K562 (cell line): ENCODE measurements around the gene CCDC137. TPM values are rescaled to one million over a fixed set of nuclear protein-coding genes. Genes with fewer than 3 reads are reported as not detected.
A peak's percentile ranks its signal among the peaks of the same experiment; 100 is the strongest.

Experiments
- ATAC-seq: fragments of 200-7000 bp; cut with Tn5 transposase; 3 replicates; pipeline ENCODE4 v1.9.1; 2020; ENCODE audit warnings: moderate library complexity
- BruUV-seq: library from RNA; stranded (reverse); fragments of 400-500 nt; replicated peaks from 2 replicates; lab custom pipeline; 2021; lab: Mats Ljungman, UMichigan
- CTCF ChIA-PET: fragments of 300-600 bp; formaldehyde crosslinking; extraction: SDS; loops from one replicate; lab custom pipeline; 2021; ENCODE audit warnings: low intra/inter-chr PET ratio; lab: Yijun Ruan, JAX
- POLR2A ChIA-PET: fragments of 300-600, 350-650 bp; sonication (Branson Sonifier 250); formaldehyde crosslinking; extraction: SDS; loops from one replicate; lab custom pipeline; 2021; ENCODE audit warnings: antibody characterized with exemption, inconsistent platforms; lab: Yijun Ruan, JAX
- DNase-seq, 4 experiments: peaks; one replicate each; pipeline versions ENCODE4 v3.0.0 to v3.0.0-alpha.2; 2011 to 2018; ENCODE audit warnings: low spot score in 3 of 4, mixed read lengths in 3 of 4; ENCODE audit errors: extremely low read depth in 1 of 4
- FAIRE-seq: peaks from 2 replicates; lab custom pipeline; 2011; peaks lifted over from hg19 to GRCh38; lab: Jason Lieb, UNC
- H2AFZ ChIP-seq: 2 replicates; pipeline ENCODE4 v1.6.0; 2011; ENCODE audit warnings: low read depth, low read length, control low read depth, inconsistent platforms
- H3K27ac ChIP-seq: fragments of 200-600 bp; 3 replicates; pipeline ENCODE4 v1.8.0; 2011; ENCODE audit warnings: low read depth, mild to moderate bottlenecking, control low read depth, inconsistent platforms, low read length, moderate library complexity, mixed read lengths; ENCODE audit errors: extremely low read depth
- H3K27me3 ChIP-seq, 2 experiments: fragments of 300-600 bp in 1 of 2; 2 replicates in 1 of 2; 3 replicates in 1 of 2; pipeline versions ENCODE4 v1.6.0 to v1.8.0; 2011; ENCODE audit warnings: inconsistent platforms in 2 of 2, low read length in 2 of 2, mild to moderate bottlenecking in 1 of 2, mixed read lengths in 1 of 2, moderate library complexity in 1 of 2; ENCODE audit not compliant: control insufficient read depth in 2 of 2, insufficient read depth in 2 of 2
- H3K36me3 ChIP-seq: fragments of 300-600 bp; 3 replicates; pipeline ENCODE4 v1.8.0; 2011; ENCODE audit warnings: mild to moderate bottlenecking, low read length, inconsistent platforms; ENCODE audit not compliant: control insufficient read depth, insufficient read depth
- H3K4me1 ChIP-seq, 2 experiments: fragments of 200-600 bp in 1 of 2; replicated peaks in 1 of 2; 2 replicates in 1 of 2; 3 replicates in 1 of 2; pipeline versions ENCODE4 v1.5.1 to v1.8.0; 2011; ENCODE audit warnings: inconsistent platforms in 2 of 2, low read length in 2 of 2, mild to moderate bottlenecking in 1 of 2, mixed read lengths in 1 of 2, moderate library complexity in 1 of 2; ENCODE audit not compliant: control insufficient read depth in 2 of 2, insufficient read depth in 2 of 2
- H3K4me2 ChIP-seq: 2 replicates; pipeline ENCODE4 v1.6.1; 2011; ENCODE audit warnings: low read length, control low read depth, inconsistent platforms, mixed read lengths; ENCODE audit not compliant: insufficient read depth
- H3K4me3 ChIP-seq: fragments of 200-600 bp; sonication (generic), shearing (Covaris generic); 2 replicates; pipeline ENCODE4 v1.5.1; 2016; ENCODE audit warnings: control low read depth, inconsistent platforms
- H3K79me2 ChIP-seq: fragments of 200-600 bp; 3 replicates; pipeline ENCODE4 v1.8.0; 2011; ENCODE audit warnings: low read length, inconsistent platforms; ENCODE audit not compliant: control insufficient read depth, insufficient read depth
- H3K9ac ChIP-seq, 2 experiments: 2 replicates each; pipeline versions ENCODE4 v1.6.0 to v1.6.1; 2011; ENCODE audit warnings: low read depth in 2 of 2, low read length in 2 of 2, control low read depth in 1 of 2, inconsistent platforms in 1 of 2, mild to moderate bottlenecking in 1 of 2, mixed read lengths in 1 of 2; ENCODE audit not compliant: insufficient read depth in 1 of 2
- H3K9me1 ChIP-seq: one replicate; pipeline ENCODE4 v1.6.0; 2011; ENCODE audit warnings: inconsistent platforms, mild to moderate bottlenecking, low read length, moderate library complexity; ENCODE audit not compliant: control insufficient read depth, insufficient read depth
- H3K9me3 ChIP-seq: replicated peaks from 2 replicates; pipeline ENCODE4 v1.5.1; 2011; ENCODE audit warnings: low read depth, low read length, inconsistent platforms; ENCODE audit not compliant: control insufficient read depth, insufficient read depth
- H4K20me1 ChIP-seq: replicated peaks from 2 replicates; pipeline ENCODE4 v1.6.1; 2011; ENCODE audit warnings: low read length, inconsistent platforms, mixed read lengths; ENCODE audit not compliant: control insufficient read depth, insufficient read depth
- CREM ChIP-seq: IDR thresholded peaks from 2 replicates; pipeline ENCODE4 v1.6.1; 2014; ENCODE audit warnings: antibody characterized with exemption, low read depth
- DNMT1 ChIP-seq: fragments of 450-650 bp; IDR thresholded peaks from 2 replicates; pipeline ENCODE4 v1.6.1; 2016; ENCODE audit warnings: antibody characterized with exemption, mild to moderate bottlenecking
- FOXA3 ChIP-seq, 2 experiments: fragments of 450-650 bp in 1 of 2; sonication (generic) in 1 of 2; formaldehyde crosslinking; IDR thresholded peaks in 1 of 2; conservative IDR thresholded peaks in 1 of 2; 2 replicates each; pipeline versions ENCODE4 v1.4.0 to v1.8.0; 2020 to 2022; ENCODE audit warnings: mild to moderate bottlenecking in 2 of 2, missing genetic modification reagents in 1 of 2
- ILF3 ChIP-seq: fragments of 450-650 bp; IDR thresholded peaks from 2 replicates; pipeline ENCODE4 v1.6.1; 2018; ENCODE audit warnings: antibody characterized with exemption, mild to moderate bottlenecking, moderate library complexity, borderline replicate concordance
- KLF13 ChIP-seq: fragments of 450-650 bp; IDR thresholded peaks from 2 replicates; pipeline ENCODE4 v1.6.1; 2016; ENCODE audit warnings: missing genetic modification characterization, low read depth, mild to moderate bottlenecking, missing compliant biosample characterization, moderate library complexity, borderline replicate concordance
- MAFK ChIP-seq: IDR thresholded peaks from 2 replicates; pipeline ENCODE4 v1.6.1; 2011; ENCODE audit warnings: low read length, improper control_type of control experiment
- MTA1 ChIP-seq: fragments of 450-650 bp; IDR thresholded peaks from 2 replicates; pipeline ENCODE4 v1.6.1; 2017; ENCODE audit warnings: borderline replicate concordance
- PHF20 ChIP-seq: fragments of 450-650 bp; IDR thresholded peaks from 2 replicates; pipeline ENCODE4 v1.6.1; 2018; ENCODE audit not compliant: partially characterized antibody
- PURB ChIP-seq: sonication (generic); formaldehyde crosslinking; IDR thresholded peaks from 2 replicates; pipeline ENCODE4 v1.9.0; 2021; ENCODE audit warnings: low read depth, mild to moderate bottlenecking, missing genetic modification reagents
- SMARCB1 ChIP-seq: IDR thresholded peaks from 2 replicates; pipeline ENCODE4 v1.6.1; 2011; ENCODE audit warnings: improper control_type of control experiment, low read depth; ENCODE audit not compliant: insufficient read length
- SRSF3 ChIP-seq: fragments of 200-400 bp; formaldehyde crosslinking; IDR thresholded peaks from 2 replicates; pipeline ENCODE4 v1.6.1; 2016; ENCODE audit warnings: mild to moderate bottlenecking, low read length, moderate library complexity; ENCODE audit not compliant: insufficient read depth
- THAP12 ChIP-seq: fragments of 250-450 bp; sonication (Bioruptor Pico); IDR thresholded peaks from 2 replicates; pipeline ENCODE4 v1.9.0; 2021; ENCODE audit warnings: mild to moderate bottlenecking, inconsistent platforms
- TRIM24 ChIP-seq, 2 experiments: fragments of 450-650 bp; IDR thresholded peaks; 2 replicates each; pipeline ENCODE4 v1.6.1; 2016
- ZBTB43 ChIP-seq: sonication (generic); formaldehyde crosslinking; IDR thresholded peaks from 2 replicates; pipeline ENCODE4 v1.8.0; 2023; ENCODE audit warnings: mild to moderate bottlenecking, missing genetic modification reagents
- WGBS: fragments of 100-300 bp; shearing (Covaris generic); methylation state at CpG from one replicate; pipeline ENCODE4 v1.1.6; 2016; ENCODE audit warnings: low coverage, mixed read lengths; ENCODE audit not compliant: insufficient coverage; ENCODE audit errors: missing lambda C conversion rate; 5-methylcytosine and 5-hydroxymethylcytosine counted together
- in situ Hi-C: fragments of 300-500 bp; cut with MboI; formaldehyde crosslinking; loops from 4 replicates; pipeline ENCODE4 v1.15.0; 2018; ENCODE audit warnings: inconsistent platforms, mixed read lengths
- intact Hi-C: fragments of 100-400 bp; cut with micrococcal nuclease; formaldehyde crosslinking; loops from 2 replicates; pipeline ENCODE4 v1.14.2; 2022
- polyA plus RNA-seq, 8 experiments: library from polyadenylated mRNA; depleted of rRNA in 4 of 8; stranded (reverse) in 5 of 8; unstranded in 3 of 8; fragments of >200 nt; fragmentation: Nextera tagmentation in 2 of 8; fragmentation: Illumina TruSeq in 1 of 8; extraction: Ambion mirVana in 2 of 8; extraction: Trizol in 1 of 8; gene quantifications; 2 replicates each; pipeline versions ENCODE4 v1.2.1 to v1.2.3, GENCODE V29; 2011 to 2014; ENCODE audit warnings: inconsistent platforms in 1 of 8, missing spikeins in 1 of 8
- total RNA-seq, 7 experiments: library from RNA; depleted of rRNA in 6 of 7; stranded (reverse); fragments of >200 nt in 6 of 7; fragmentation: Illumina TruSeq in 2 of 7; extraction: Trizol in 2 of 7; gene quantifications; 2 replicates each; pipeline versions ENCODE4 v1.2.1 to v1.2.3, GENCODE V29; 2011 to 2021; ENCODE audit warnings: low replicate concordance in 1 of 7
- TF ChIP-seq, protein P1 (sequence below): fragments of 450-650 bp; IDR thresholded peaks from 2 replicates; pipeline ENCODE4 v1.6.1; 2016; ENCODE audit warnings: antibody characterized with exemption

CCDC137 gene
- total and polyA plus RNA-seq, 9 of the 15 experiments (the other 6 are each of a cell fraction or from before 2014, with no cell fraction given) = 2.3 to 68.1 (median 38.3) TPM

- POLR2A ChIA-PET = interaction anchor here (0.6 to 2.3 kb wide), 5 partner anchors 9 to 37 kb away, joined by 3 to 7 read pairs (median 3); no protein-coding TSS in a partner anchor
- intact Hi-C loops = no loop called here
Measured at GRCh38 chr17:81631482-81631881, 35.1 kb upstream of the CCDC137 start.

More at GRCh38 chr17:81631482-81631881, 35.1 kb upstream of the CCDC137 start:
- FAIRE-seq (no peak), DNase-seq (no peak), ATAC-seq (no peak)
- peaks cover 69% of the 10 kb centered on the region for H3K79me2 ChIP-seq
- H3K27me3 ChIP-seq = no peaks in the 10 kb centered on the region
- WGBS = 86% methylated on average over 6 of the region's 7 CpGs
- CTCF ChIA-PET = no interaction called here
- no peaks in the 10 kb centered on the region for H3K9me3 ChIP-seq
- peaks cover 6% of the 10 kb centered on the region for H4K20me1 ChIP-seq
- in situ Hi-C loops = no loop called here
- peaks cover 72% of the 10 kb centered on the region for H3K36me3 ChIP-seq
- no peak overlapping the region for H3K4me3 ChIP-seq
- no peak overlapping the region for H2AFZ ChIP-seq
- H3K9me1 ChIP-seq = no peaks in the 10 kb centered on the region
- peaks cover 10 to 12% of the 10 kb centered on the region in 2 experiments; a peak in 4 of 5 replicates for H3K4me1 ChIP-seq
- no peak overlapping the region for H3K27ac ChIP-seq
- H3K4me2 ChIP-seq = no peak overlapping the region
- peak overlapping the region in 1 of 2 experiments; percentile 71; a peak in 1 of 4 replicates for H3K9ac ChIP-seq
- TF ChIP-seq FOXA3 (CRISPR knock-in tag; conservative IDR thresholded peaks at IDR 0.05 in 1 of 2, IDR thresholded peaks at IDR 0.05 in 1 of 2) (no peak), ZBTB43 (CRISPR knock-in tag) (no peak), SRSF3 (no peak), ILF3 (no peak), DNMT1 (no peak), KLF13 (no peak), SMARCB1 (no peak), THAP12 (CRISPR knock-in tag) (no peak), PURB (CRISPR knock-in tag) (no peak), CREM (no peak), PHF20 (no peak), MAFK (no peak), MTA1 (no peak), TRIM24 (IDR thresholded peaks at IDR 0.05) (no peak)
- TF ChIP-seq, protein P1, sequence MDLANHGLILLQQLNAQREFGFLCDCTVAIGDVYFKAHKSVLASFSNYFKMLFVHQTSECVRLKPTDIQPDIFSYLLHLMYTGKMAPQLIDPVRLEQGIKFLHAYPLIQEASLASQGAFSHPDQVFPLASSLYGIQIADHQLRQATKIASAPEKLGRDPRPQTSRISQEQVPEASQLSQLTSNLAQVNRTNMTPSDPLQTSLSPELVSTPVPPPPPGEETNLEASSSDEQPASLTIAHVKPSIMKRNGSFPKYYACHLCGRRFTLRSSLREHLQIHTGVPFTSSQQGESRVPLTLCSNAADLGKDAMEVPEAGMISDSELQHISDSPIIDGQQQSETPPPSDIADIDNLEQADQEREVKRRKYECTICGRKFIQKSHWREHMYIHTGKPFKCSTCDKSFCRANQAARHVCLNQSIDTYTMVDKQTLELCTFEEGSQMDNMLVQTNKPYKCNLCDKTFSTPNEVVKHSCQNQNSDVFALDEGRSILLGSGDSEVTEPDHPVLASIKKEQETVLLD = no peak
- no TSS peak for BruUV-seq
